ENCODE results near the gene BCL2L11. TPM values are rescaled to one million over a fixed set of nuclear protein-coding genes. Genes with fewer than 3 reads are reported as not detected.
A peak's percentile ranks its signal among the peaks of the same experiment; 100 is the strongest.

Gene BCL2L11
- total RNA-seq, 1 donor from 2014 or later, result 19.3 TPM

- no peaks in the 10 kb centered on the region for H3K4me1 ChIP-seq (ENCODE audit: insufficient read depth, low read length)
- no peak overlapping the region for H3K4me3 ChIP-seq (ENCODE audit: insufficient read depth, low read depth, low read length)
- H3K9ac ChIP-seq (ENCODE audit: low read length), result no peak overlapping the region
- no peaks in the 10 kb centered on the region for H3K36me3 ChIP-seq (ENCODE audit: insufficient read depth, low read length)
- H3K4me3 Mint-ChIP-seq (ENCODE audit: unreplicated experiment), result no peak overlapping the region
- FAIRE-seq, result no peak
- H3K4me1 Mint-ChIP-seq (ENCODE audit: low read depth, unreplicated experiment), result peaks cover 6% of the 10 kb centered on the region
- H3K79me2 ChIP-seq (ENCODE audit: insufficient read depth, low read length), result no peaks in the 10 kb centered on the region
- no peaks in the 10 kb centered on the region for H3K9me3 ChIP-seq (ENCODE audit: insufficient read depth, low read depth, low read length)
- no peaks in the 10 kb centered on the region for H3K36me3 Mint-ChIP-seq (ENCODE audit: low read depth, unreplicated experiment)
- no peaks in the 10 kb centered on the region for H4K20me1 ChIP-seq (ENCODE audit: insufficient read depth, low read length)
- no peak overlapping the region for H3K27ac Mint-ChIP-seq (ENCODE audit: unreplicated experiment)
- no peak for DNase-seq (ENCODE audit: low read depth)
- H2AFZ ChIP-seq (ENCODE audit: low read depth, low read length), result no peak overlapping the region
- TF ChIP-seq EZH2 (IDR thresholded peaks at IDR 0.05; ENCODE audit: insufficient read depth, low read length) (no peak), CTCF (IDR thresholded peaks at IDR 0.05; ENCODE audit: insufficient read depth, low read depth, low read length) (no peak)
- peaks cover 10% of the 10 kb centered on the region for H3K27me3 Mint-ChIP-seq (ENCODE audit: low read depth, unreplicated experiment)
- no peaks in the 10 kb centered on the region for H3K27me3 ChIP-seq (ENCODE audit: insufficient read depth, low read length)
- no peak overlapping the region for H3K4me2 ChIP-seq (ENCODE audit: low read length)
- no peak overlapping the region for H3K27ac ChIP-seq (ENCODE audit: low read depth, low read length)
- H3K9me3 Mint-ChIP-seq (ENCODE audit: unreplicated experiment), result no peaks in the 10 kb centered on the region
These were observed 70.3 kb downstream of the BCL2L11 start for GRCh38 chr2:111190816-111191540.

GRCh38 chr2:111191877-111192276 is 71.2 kb downstream of the BCL2L11 start:
- Histone ChIP-seq H3K4me3 (ENCODE audit: insufficient read depth, low read depth, low read length) (no peak overlapping the region), H3K36me3 (ENCODE audit: insufficient read depth, low read length) (no peaks in the 10 kb centered on the region), H3K79me2 (ENCODE audit: insufficient read depth, low read length) (no peaks in the 10 kb centered on the region), H3K4me2 (ENCODE audit: low read length) (no peak overlapping the region), H3K27me3 (ENCODE audit: insufficient read depth, low read length) (no peaks in the 10 kb centered on the region), H4K20me1 (ENCODE audit: insufficient read depth, low read length) (no peaks in the 10 kb centered on the region), H3K9me3 (ENCODE audit: insufficient read depth, low read depth, low read length) (no peaks in the 10 kb centered on the region), H3K4me1 (ENCODE audit: insufficient read depth, low read length) (no peaks in the 10 kb centered on the region), H2AFZ (ENCODE audit: low read depth, low read length) (no peak overlapping the region), H3K27ac (ENCODE audit: low read depth, low read length) (no peak overlapping the region), H3K9ac (ENCODE audit: low read length) (no peak overlapping the region)
- peaks cover 9% of the 10 kb centered on the region for H3K27me3 Mint-ChIP-seq (ENCODE audit: low read depth, unreplicated experiment)
- no peaks in the 10 kb centered on the region for H3K9me3 Mint-ChIP-seq (ENCODE audit: unreplicated experiment)
- peak overlapping the region; percentile 26 for H3K27ac Mint-ChIP-seq (ENCODE audit: unreplicated experiment)
- H3K4me3 Mint-ChIP-seq (ENCODE audit: unreplicated experiment), result no peak overlapping the region
- peaks cover 6% of the 10 kb centered on the region for H3K4me1 Mint-ChIP-seq (ENCODE audit: low read depth, unreplicated experiment)
- FAIRE-seq, result no peak
- no peak for DNase-seq (ENCODE audit: low read depth)
- no peak for TF ChIP-seq EZH2 (IDR thresholded peaks at IDR 0.05; ENCODE audit: insufficient read depth, low read length)
- no peak for TF ChIP-seq CTCF (IDR thresholded peaks at IDR 0.05; ENCODE audit: insufficient read depth, low read depth, low read length)
- H3K36me3 Mint-ChIP-seq (ENCODE audit: low read depth, unreplicated experiment), result no peaks in the 10 kb centered on the region

- no peak overlapping the region for H3K4me3 Mint-ChIP-seq (ENCODE audit: unreplicated experiment)
- peaks cover 9% of the 10 kb centered on the region for H3K27me3 Mint-ChIP-seq (ENCODE audit: low read depth, unreplicated experiment)
- no peak overlapping the region for H3K9ac ChIP-seq (ENCODE audit: low read length)
- no peaks in the 10 kb centered on the region for H3K9me3 Mint-ChIP-seq (ENCODE audit: unreplicated experiment)
- DNase-seq (ENCODE audit: low read depth) (no peak), FAIRE-seq (no peak)
- no peaks in the 10 kb centered on the region for H3K36me3 ChIP-seq (ENCODE audit: insufficient read depth, low read length)
- no peaks in the 10 kb centered on the region for H3K79me2 ChIP-seq (ENCODE audit: insufficient read depth, low read length)
- no peak overlapping the region for H3K27ac Mint-ChIP-seq (ENCODE audit: unreplicated experiment)
- H3K4me3 ChIP-seq (ENCODE audit: insufficient read depth, low read depth, low read length), result no peak overlapping the region
- H3K27ac ChIP-seq (ENCODE audit: low read depth, low read length), result no peak overlapping the region
- TF ChIP-seq EZH2 (IDR thresholded peaks at IDR 0.05; ENCODE audit: insufficient read depth, low read length) (no peak), CTCF (IDR thresholded peaks at IDR 0.05; ENCODE audit: insufficient read depth, low read depth, low read length) (no peak)
- no peaks in the 10 kb centered on the region for H3K36me3 Mint-ChIP-seq (ENCODE audit: low read depth, unreplicated experiment)
- H3K27me3 ChIP-seq (ENCODE audit: insufficient read depth, low read length), result no peaks in the 10 kb centered on the region
- no peak overlapping the region for H2AFZ ChIP-seq (ENCODE audit: low read depth, low read length)
- H3K4me1 ChIP-seq (ENCODE audit: insufficient read depth, low read length), result no peaks in the 10 kb centered on the region
- H4K20me1 ChIP-seq (ENCODE audit: insufficient read depth, low read length), result no peaks in the 10 kb centered on the region
- H3K4me2 ChIP-seq (ENCODE audit: low read length), result no peak overlapping the region
- peaks cover 6% of the 10 kb centered on the region for H3K4me1 Mint-ChIP-seq (ENCODE audit: low read depth, unreplicated experiment)
- H3K9me3 ChIP-seq (ENCODE audit: insufficient read depth, low read depth, low read length), result no peaks in the 10 kb centered on the region
These were observed 72.2 kb downstream of the BCL2L11 start for GRCh38 chr2:111192776-111193368.

Measured in astrocyte (in vitro differentiated cells and primary cell).